Measurements from ENCODE around the gene RAB4A. TPM values are rescaled to one million over a fixed set of nuclear protein-coding genes. Genes with fewer than 3 reads are reported as not detected.

The RAB4A gene
- total RNA-seq, 1 donor from 2014 or later, result 58.6 TPM

DNA sequence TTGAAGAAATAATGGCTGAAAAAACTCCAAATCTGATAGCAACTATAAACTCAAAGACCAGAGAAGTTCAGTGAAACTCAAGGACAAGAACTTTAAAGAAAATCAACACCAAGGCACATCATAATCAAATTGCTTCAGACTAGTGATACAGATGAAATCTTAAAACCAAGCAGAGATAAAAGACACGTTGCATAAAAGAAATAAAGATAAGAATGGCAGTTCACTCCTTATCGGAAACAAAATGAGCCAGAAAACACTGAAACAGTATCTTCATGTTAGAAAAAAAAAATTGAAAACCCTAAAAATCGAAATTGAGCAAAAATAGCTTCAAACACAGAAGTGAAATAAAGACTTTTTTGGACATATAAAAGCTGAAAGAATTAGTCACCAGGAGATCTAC lies 4.6 kb upstream of the RAB4A start:
- Mint-ChIP-seq H3K9me3 (ENCODE audit: low read depth) (peaks cover 14% of the 10 kb centered on the region), H3K27me3 (ENCODE audit: low read depth) (no peaks in the 10 kb centered on the region), H3K4me3 (ENCODE audit: unreplicated experiment) (no peak overlapping the region), H3K4me1 (ENCODE audit: low read depth) (peaks cover 3% of the 10 kb centered on the region), H3K36me3 (ENCODE audit: low read depth) (peaks cover 6% of the 10 kb centered on the region), H3K27ac (ENCODE audit: unreplicated experiment) (peak overlapping the region; percentile 24)
- TF ChIP-seq, protein P1, sequence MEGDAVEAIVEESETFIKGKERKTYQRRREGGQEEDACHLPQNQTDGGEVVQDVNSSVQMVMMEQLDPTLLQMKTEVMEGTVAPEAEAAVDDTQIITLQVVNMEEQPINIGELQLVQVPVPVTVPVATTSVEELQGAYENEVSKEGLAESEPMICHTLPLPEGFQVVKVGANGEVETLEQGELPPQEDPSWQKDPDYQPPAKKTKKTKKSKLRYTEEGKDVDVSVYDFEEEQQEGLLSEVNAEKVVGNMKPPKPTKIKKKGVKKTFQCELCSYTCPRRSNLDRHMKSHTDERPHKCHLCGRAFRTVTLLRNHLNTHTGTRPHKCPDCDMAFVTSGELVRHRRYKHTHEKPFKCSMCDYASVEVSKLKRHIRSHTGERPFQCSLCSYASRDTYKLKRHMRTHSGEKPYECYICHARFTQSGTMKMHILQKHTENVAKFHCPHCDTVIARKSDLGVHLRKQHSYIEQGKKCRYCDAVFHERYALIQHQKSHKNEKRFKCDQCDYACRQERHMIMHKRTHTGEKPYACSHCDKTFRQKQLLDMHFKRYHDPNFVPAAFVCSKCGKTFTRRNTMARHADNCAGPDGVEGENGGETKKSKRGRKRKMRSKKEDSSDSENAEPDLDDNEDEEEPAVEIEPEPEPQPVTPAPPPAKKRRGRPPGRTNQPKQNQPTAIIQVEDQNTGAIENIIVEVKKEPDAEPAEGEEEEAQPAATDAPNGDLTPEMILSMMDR (IDR thresholded peaks at IDR 0.05), result no peak
- DNase-seq (ENCODE audit: low spot score), result no peak

- Mint-ChIP-seq H3K36me3 (ENCODE audit: low read depth) (peaks cover 6% of the 10 kb centered on the region), H3K27me3 (ENCODE audit: low read depth) (no peaks in the 10 kb centered on the region), H3K4me3 (ENCODE audit: unreplicated experiment) (no peak overlapping the region), H3K27ac (ENCODE audit: unreplicated experiment) (no peak overlapping the region), H3K4me1 (ENCODE audit: low read depth) (peaks cover 8% of the 10 kb centered on the region), H3K9me3 (ENCODE audit: low read depth) (peaks cover 14% of the 10 kb centered on the region)
- TF ChIP-seq, protein P1 (IDR thresholded peaks at IDR 0.05), result no peak
- no peak for DNase-seq (ENCODE audit: low spot score)
Observed at GRCh38 chr1:229266832-229267500, 3.9 kb upstream of the RAB4A start.

DNA sequence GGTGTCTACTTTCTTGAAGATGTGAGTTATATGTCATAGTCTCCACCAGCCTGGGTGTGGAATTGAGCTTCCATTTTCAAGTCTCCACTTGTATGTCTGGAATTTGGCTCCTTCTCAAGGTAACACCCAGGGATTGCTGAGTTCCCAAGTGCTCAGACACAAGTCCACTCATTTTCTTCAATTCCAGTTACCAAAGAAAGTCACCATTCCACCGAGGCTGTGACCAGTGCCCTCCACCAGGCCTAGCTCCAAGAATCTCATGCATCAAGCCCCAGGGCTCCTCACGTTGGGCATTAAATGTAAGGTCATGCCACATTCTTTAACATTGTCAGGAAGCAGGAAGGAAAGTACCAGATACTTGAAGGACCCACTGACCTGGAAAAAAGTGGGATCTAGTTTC lies 2.4 kb upstream of the RAB4A start:
- no peak for DNase-seq (ENCODE audit: low spot score)
- Mint-ChIP-seq H3K27ac (ENCODE audit: unreplicated experiment) (no peak overlapping the region), H3K9me3 (ENCODE audit: low read depth) (peaks cover 14% of the 10 kb centered on the region)

GRCh38 chr1:229271448-229272159 lies 693 bp downstream of the RAB4A start:
- DNase-seq (ENCODE audit: low spot score), result no peak
- H3K36me3 Mint-ChIP-seq (ENCODE audit: low read depth), result peaks cover 6% of the 10 kb centered on the region
- H3K27me3 Mint-ChIP-seq (ENCODE audit: low read depth), result no peaks in the 10 kb centered on the region
- TF ChIP-seq, protein P1 (IDR thresholded peaks at IDR 0.05), result peak; percentile 61
- H3K9me3 Mint-ChIP-seq (ENCODE audit: low read depth), result peaks cover 11% of the 10 kb centered on the region
- H3K4me1 Mint-ChIP-seq (ENCODE audit: low read depth), result peaks cover 38% of the 10 kb centered on the region
- H3K27ac Mint-ChIP-seq (ENCODE audit: unreplicated experiment), result peak overlapping the region; percentile 88
- H3K4me3 Mint-ChIP-seq (ENCODE audit: unreplicated experiment), result peak overlapping the region; percentile 90

More for the DNA sequence above, 2.4 kb upstream of the RAB4A start:
- Mint-ChIP-seq H3K36me3 (ENCODE audit: low read depth) (peaks cover 6% of the 10 kb centered on the region), H3K27me3 (ENCODE audit: low read depth) (no peaks in the 10 kb centered on the region), H3K4me3 (ENCODE audit: unreplicated experiment) (no peak overlapping the region), H3K4me1 (ENCODE audit: low read depth) (peaks cover 22% of the 10 kb centered on the region)
- TF ChIP-seq, protein P1 (IDR thresholded peaks at IDR 0.05), result no peak

- TF ChIP-seq, protein P1 (IDR thresholded peaks at IDR 0.05), result no peak
- Mint-ChIP-seq H3K36me3 (ENCODE audit: low read depth) (peaks cover 3% of the 10 kb centered on the region), H3K27ac (ENCODE audit: unreplicated experiment) (peak overlapping the region; percentile 88), H3K4me3 (ENCODE audit: unreplicated experiment) (peak overlapping the region; percentile 90), H3K4me1 (ENCODE audit: low read depth) (peaks cover 38% of the 10 kb centered on the region), H3K27me3 (ENCODE audit: low read depth) (no peaks in the 10 kb centered on the region), H3K9me3 (ENCODE audit: low read depth) (peaks cover 4% of the 10 kb centered on the region)
- DNase-seq (ENCODE audit: low spot score), result no peak
Observed at GRCh38 chr1:229272164-229273158, 1.6 kb downstream of the RAB4A start.
